ENCODE data around the gene PEX14. TPM values are rescaled to one million over a fixed set of nuclear protein-coding genes. Genes with fewer than 3 reads are reported as not detected.

Gene PEX14
- total and polyA plus RNA-seq, 9 of the 15 experiments (the other 6 are each of a cell fraction or from before 2014, with no cell fraction given) = 2.6 to 45.7 (median 22.7) TPM

GRCh38 chr1:10514490-10515235, 39.9 kb downstream of the PEX14 start (continued):
- TF ChIP-seq BHLHE40 (IDR thresholded peaks at IDR 0.05; ENCODE audit: low read length) = no peak
- no peak for TF ChIP-seq XRCC3 (IDR thresholded peaks at IDR 0.05)
- TF ChIP-seq ZNF780A (CRISPR knock-in tag; IDR thresholded peaks at IDR 0.05) = no peak
- no peak for TF ChIP-seq KDM2B (CRISPR knock-in tag; IDR thresholded peaks at IDR 0.05)
- TF ChIP-seq SFPQ (IDR thresholded peaks at IDR 0.05; ENCODE audit: low read depth, low read length) = no peak
- peak; percentile 32; the same call in 1 of the 2 replicates for TF ChIP-seq STAG1 (CRISPR knock-in tag; IDR thresholded peaks at IDR 0.05; ENCODE audit: borderline replicate concordance)
- no peak for TF ChIP-seq ZNF165 (CRISPR knock-in tag; IDR thresholded peaks at IDR 0.05; ENCODE audit: borderline replicate concordance)
- no peak for TF ChIP-seq ESRRB (CRISPR knock-in tag; IDR thresholded peaks at IDR 0.05; ENCODE audit: borderline replicate concordance)
- no peak for TF ChIP-seq ZBTB43 (CRISPR knock-in tag; IDR thresholded peaks at IDR 0.05)
- TF ChIP-seq ZNF197 (CRISPR knock-in tag; IDR thresholded peaks at IDR 0.05; ENCODE audit: low read depth) = no peak
- no peak for TF ChIP-seq ZNF384 (IDR thresholded peaks at IDR 0.05; ENCODE audit: low read depth, low read length)
- TF ChIP-seq PPARD (CRISPR knock-in tag; IDR thresholded peaks at IDR 0.05) = no peak
- peak in 1 of 2 experiments; percentile 43; a peak in 1 of 4 replicates for TF ChIP-seq TEAD1 (CRISPR knock-in tag; IDR thresholded peaks at IDR 0.05)
- no peak for TF ChIP-seq BCL6 (CRISPR knock-in tag; IDR thresholded peaks at IDR 0.05)
- no peak for TF ChIP-seq PRDM10 (IDR thresholded peaks at IDR 0.05; ENCODE audit: partially characterized antibody)
- TF ChIP-seq KDM5B (IDR thresholded peaks at IDR 0.05; ENCODE audit: insufficient replicate concordance, low read depth, low read length) = no peak
- TF ChIP-seq SMAD4 (CRISPR knock-in tag; conservative IDR thresholded peaks at IDR 0.05) = no peak
- TF ChIP-seq TFAP4 (CRISPR knock-in tag; IDR thresholded peaks at IDR 0.05; ENCODE audit: borderline replicate concordance) = no peak
- TF ChIP-seq ARHGAP35 (IDR thresholded peaks at IDR 0.05; ENCODE audit: partially characterized antibody) = no peak
- no peak for TF ChIP-seq ZNF41 (CRISPR knock-in tag; conservative IDR thresholded peaks at IDR 0.05)
